ENCODE measurements around the gene BBS9. TPM values are rescaled to one million over a fixed set of nuclear protein-coding genes. Genes with fewer than 3 reads are reported as not detected.

The BBS9 gene
- total RNA-seq, 4 donors from 2014 or later, result 22.0 to 72.5 (median 35.9) TPM

- no peak for TF ChIP-seq POLR2A (IDR thresholded peaks at IDR 0.05)
- TF ChIP-seq CTCF (IDR thresholded peaks at IDR 0.05), result no peak
- no peak for TF ChIP-seq EP300 (IDR thresholded peaks at IDR 0.05)
- DNase-seq (ENCODE audit: low spot score in 2 of 2), result no peak
- H3K9me3 ChIP-seq, result no peaks in the 10 kb centered on the region
- WGBS, 2 donors, result 39 to 53% methylated on average over 5 of the region's 5 CpGs
- no peaks in the 10 kb centered on the region for H3K36me3 ChIP-seq
- no peaks in the 10 kb centered on the region for H3K27me3 ChIP-seq
- H3K4me1 ChIP-seq, result peaks cover 0 to 14% (median 1%) of the 10 kb centered on the region in 4 donors
- no peak overlapping the region for H3K4me3 ChIP-seq
- no peak overlapping the region for H3K27ac ChIP-seq
These were observed 296.7 kb downstream of the BBS9 start for GRCh38 chr7:33425929-33426678.

- no peak overlapping the region for H3K27ac ChIP-seq
- H3K36me3 ChIP-seq, result no peaks in the 10 kb centered on the region
- peaks cover 0 to 8% (median 1%) of the 10 kb centered on the region in 4 donors for H3K4me1 ChIP-seq
- no peak for DNase-seq (ENCODE audit: low spot score in 2 of 2)
- TF ChIP-seq POLR2A (IDR thresholded peaks at IDR 0.05), result no peak
- no peak for TF ChIP-seq CTCF (IDR thresholded peaks at IDR 0.05)
- no peak for TF ChIP-seq EP300 (IDR thresholded peaks at IDR 0.05)
- H3K27me3 ChIP-seq, result no peaks in the 10 kb centered on the region
- no peaks in the 10 kb centered on the region for H3K9me3 ChIP-seq
- H3K4me3 ChIP-seq, result no peak overlapping the region
These were observed 299.1 kb downstream of the BBS9 start for GRCh38 chr7:33428415-33428814.

GRCh38 chr7:33431543-33431942 is 302.2 kb downstream of the BBS9 start:
- whole genome bisulfite sequencing, 2 donors, result 93 to 95% methylated on average over 2 of the region's 2 CpGs
- TF ChIP-seq POLR2A (IDR thresholded peaks at IDR 0.05), result no peak
- TF ChIP-seq CTCF (IDR thresholded peaks at IDR 0.05), result no peak
- TF ChIP-seq EP300 (IDR thresholded peaks at IDR 0.05), result no peak
- H3K9me3 ChIP-seq, result no peaks in the 10 kb centered on the region
- H3K27me3 ChIP-seq, result no peaks in the 10 kb centered on the region
- no peak overlapping the region for H3K27ac ChIP-seq
- no peaks in the 10 kb centered on the region for H3K4me1 ChIP-seq
- no peak for DNase-seq (ENCODE audit: low spot score in 2 of 2)
- H3K4me3 ChIP-seq, result no peak overlapping the region
- H3K36me3 ChIP-seq, result no peaks in the 10 kb centered on the region

- no peaks in the 10 kb centered on the region for H3K9me3 ChIP-seq
- no peak overlapping the region for H3K4me3 ChIP-seq
- H3K27me3 ChIP-seq, result no peaks in the 10 kb centered on the region
- H3K36me3 ChIP-seq, result no peaks in the 10 kb centered on the region
- no peak overlapping the region for H3K27ac ChIP-seq
- DNase-seq (ENCODE audit: low spot score in 2 of 2), result no peak
- H3K4me1 ChIP-seq, result no peaks in the 10 kb centered on the region
- TF ChIP-seq EP300 (IDR thresholded peaks at IDR 0.05) (no peak), CTCF (IDR thresholded peaks at IDR 0.05) (no peak), POLR2A (IDR thresholded peaks at IDR 0.05) (no peak)
- WGBS, 2 donors, result 91 to 97% methylated on average over 1 of the region's 1 CpG
These were observed 303.5 kb downstream of the BBS9 start for GRCh38 chr7:33432821-33433220.

- 72 to 79% methylated on average over 2 of the region's 2 CpGs for WGBS, 2 donors
- no peak for DNase-seq (ENCODE audit: low spot score in 2 of 2)
These were observed 304.0 kb downstream of the BBS9 start for GRCh38 chr7:33433357-33433756.

More at GRCh38 chr7:33433357-33433756, 304.0 kb downstream of the BBS9 start:
- Histone ChIP-seq H3K27ac (no peak overlapping the region), H3K4me1 (no peaks in the 10 kb centered on the region), H3K9me3 (no peaks in the 10 kb centered on the region), H3K4me3 (no peak overlapping the region), H3K36me3 (no peaks in the 10 kb centered on the region), H3K27me3 (no peaks in the 10 kb centered on the region)
- TF ChIP-seq EP300 (IDR thresholded peaks at IDR 0.05), result no peak
- no peak for TF ChIP-seq POLR2A (IDR thresholded peaks at IDR 0.05)
- TF ChIP-seq CTCF (IDR thresholded peaks at IDR 0.05), result no peak

Data from tibial nerve (tissue), 4 donors.